ENCODE measurements around the gene LSM7.

LSM7 gene

GRCh38 chr19:2321565-2322283, 6.7 kb downstream of the LSM7 start:
- DNase-seq = no peak

- DNase-seq = no peak
Observed at GRCh38 chr19:2320939-2321338, 7.4 kb downstream of the LSM7 start.

- no peak for DNase-seq
Observed at GRCh38 chr19:2320049-2320448, 8.3 kb downstream of the LSM7 start.

GRCh38 chr19:2319551-2319950, 8.8 kb downstream of the LSM7 start:
- no peak for DNase-seq

- no peak for DNase-seq
Observed at GRCh38 chr19:2318923-2319322, 9.5 kb downstream of the LSM7 start.

GRCh38 chr19:2317756-2318155, 10.6 kb downstream of the LSM7 start:
- DNase-seq = no peak

GRCh38 chr19:2317300-2317699, 11.1 kb downstream of the LSM7 start:
- DNase-seq = no peak

GRCh38 chr19:2315818-2316353, 12.5 kb downstream of the LSM7 start:
- peak; percentile 71 for DNase-seq

- DNase-seq = no peak
Observed at GRCh38 chr19:2315121-2315817, 13.1 kb downstream of the LSM7 start.

GRCh38 chr19:2312820-2313501, 15.4 kb downstream of the LSM7 start:
- no peak for DNase-seq

- no peak for DNase-seq
Observed at GRCh38 chr19:2311093-2311492, 17.3 kb downstream of the LSM7 start.

GRCh38 chr19:2309734-2310362, 18.5 kb downstream of the LSM7 start:
- DNase-seq = no peak

- no peak for DNase-seq
Observed at GRCh38 chr19:2308114-2308556, 20.3 kb downstream of the LSM7 start, which contains the start of gene LINGO3. Gene LINGO3 (minus strand): TSS chr19:2308154. CDS start chr19:2291776, 16,378 bp downstream.

- no peak for DNase-seq
Observed at GRCh38 chr19:2307518-2308012, 20.8 kb downstream of the LSM7 start.

- DNase-seq = no peak
Observed at GRCh38 chr19:2306971-2307370, 21.4 kb downstream of the LSM7 start.

GRCh38 chr19:2306281-2306806, 22.0 kb downstream of the LSM7 start:
- no peak for DNase-seq

GRCh38 chr19:2305452-2306280, 22.7 kb downstream of the LSM7 start:
- no peak for DNase-seq

GRCh38 chr19:2303211-2303798, 25.1 kb downstream of the LSM7 start:
- DNase-seq = no peak

GRCh38 chr19:2302319-2303210, 25.8 kb downstream of the LSM7 start:
- DNase-seq = peak; percentile 77

- no peak for DNase-seq
Observed at GRCh38 chr19:2300533-2300932, 27.9 kb downstream of the LSM7 start.

Data from right hindlimb (tissue), 1 donor.